NCI-H2196 treated with DMSO at 0.1 percent for 48 hours (cell line): Measurements from ENCODE around the gene COL4A5.

ENCODE experiments used
- DNase-seq: peaks from one replicate; lab custom pipeline; 2025; ENCODE audit not compliant: unreplicated experiment; lab: John Stamatoyannopoulos, UW

COL4A5 gene

DNA sequence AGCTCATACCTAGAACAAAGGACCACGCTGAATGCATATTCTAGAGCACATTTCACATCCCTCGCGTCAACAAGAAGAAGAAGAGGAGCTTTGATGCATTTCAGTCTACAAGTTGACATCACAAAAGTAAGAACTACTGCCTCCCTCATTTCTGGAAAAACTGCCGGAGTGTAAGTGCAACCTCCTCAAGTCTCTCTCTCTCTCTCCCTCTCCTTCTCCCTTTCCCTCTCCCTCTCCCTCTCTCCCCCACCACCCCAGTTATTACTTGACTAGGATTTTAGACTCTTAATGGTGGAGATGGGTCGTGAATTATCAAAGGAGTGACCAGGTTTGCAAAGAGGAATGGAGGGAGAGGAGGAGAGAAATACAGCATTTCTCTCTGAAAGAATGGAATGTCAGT, 298.1 kb downstream of the COL4A5 start:
- no peak for DNase-seq

DNA sequence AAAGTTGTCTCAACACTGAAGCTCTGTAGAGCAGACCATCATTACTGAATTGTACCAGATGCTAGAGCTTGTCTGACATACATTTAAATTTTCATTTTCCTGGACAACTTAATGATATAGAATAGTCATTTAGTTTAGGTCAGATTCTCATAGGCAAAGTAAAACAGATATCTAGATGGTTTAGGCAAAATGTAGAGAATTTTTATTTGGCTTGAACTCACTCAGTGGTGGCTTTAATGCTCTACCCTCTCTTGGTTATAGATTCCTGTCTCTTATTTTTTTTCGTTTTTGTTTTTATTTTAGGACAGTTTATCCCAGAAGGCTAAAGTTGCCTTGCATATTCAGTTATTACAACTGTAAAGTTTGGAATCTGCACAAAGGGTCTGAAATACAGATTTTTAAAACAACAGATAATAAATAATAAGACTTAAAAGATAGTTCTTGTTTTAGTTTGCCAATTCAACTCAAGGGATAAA, 300.7 kb downstream of the COL4A5 start:
- no peak for DNase-seq
